A673 (cell line): ENCODE results near the gene B3GALNT1. TPM values are rescaled to one million over a fixed set of nuclear protein-coding genes. Genes with fewer than 3 reads are reported as not detected.

Source experiments
- BruUV-seq: library from RNA; stranded (reverse); fragments of 400-500 nt; replicated peaks from 2 replicates; lab custom pipeline; 2021; lab: Mats Ljungman, UMichigan
- CTCF ChIA-PET: fragments of 300-600 bp; sonication (Branson Sonifier 250); formaldehyde crosslinking; loops from one replicate; lab custom pipeline; 2022; ENCODE audit warnings: antibody characterized with exemption; lab: Charles Lee
- POLR2A ChIA-PET: fragments of 300-600 bp; sonication (Branson Sonifier 250); formaldehyde crosslinking; loops from one replicate; lab custom pipeline; 2022; ENCODE audit warnings: antibody characterized with exemption; ENCODE audit not compliant: low non-redundant PET; lab: Charles Lee
- DNase-seq: peaks from one replicate; pipeline ENCODE4 v3.0.0-alpha.2; 2015; ENCODE audit warnings: low spot score
- H3K27ac ChIP-seq: fragments of 200-600 bp; sonication (generic); 2 replicates; pipeline ENCODE4 v1.5.1; 2016; ENCODE audit warnings: mixed run types, low read depth, mild to moderate bottlenecking, mixed read lengths, antibody characterized with exemption, low read length; ENCODE audit not compliant: poor library complexity, severe bottlenecking
- H3K27me3 ChIP-seq: fragments of 200-600 bp; sonication (generic); replicated peaks from 2 replicates; pipeline ENCODE4 v1.6.1; 2017; ENCODE audit warnings: mixed run types, low read depth, mild to moderate bottlenecking, mixed read lengths, antibody characterized with exemption, low read length; ENCODE audit not compliant: insufficient read depth, poor library complexity
- H3K36me3 ChIP-seq: fragments of 200-600 bp; sonication (generic); 2 replicates; pipeline ENCODE4 v1.6.1; 2016; ENCODE audit warnings: mixed run types, mild to moderate bottlenecking, mixed read lengths, antibody characterized with exemption, low read length; ENCODE audit not compliant: insufficient read depth, poor library complexity, severe bottlenecking
- H3K4me1 ChIP-seq: fragments of 200-600 bp; sonication (generic); 2 replicates; pipeline ENCODE4 v1.6.1; 2017; ENCODE audit warnings: mixed run types, mild to moderate bottlenecking, mixed read lengths, antibody characterized with exemption, low read length; ENCODE audit not compliant: insufficient read depth, poor library complexity, severe bottlenecking
- H3K4me3 ChIP-seq: fragments of 200-600 bp; sonication (generic); 2 replicates; pipeline ENCODE4 v1.5.1; 2016; ENCODE audit warnings: low read depth, mixed run types, mild to moderate bottlenecking, mixed read lengths, low read length; ENCODE audit not compliant: poor library complexity, severe bottlenecking
- H3K9me3 ChIP-seq: fragments of 200-600 bp; sonication (generic); 2 replicates; pipeline ENCODE4 v1.6.1; 2016; ENCODE audit warnings: mixed run types, low read depth, mild to moderate bottlenecking, mixed read lengths, antibody characterized with exemption, low read length; ENCODE audit not compliant: poor library complexity, severe bottlenecking
- CTCF ChIP-seq: fragments of 300-800, 200-600 bp; sonication (generic); conservative IDR thresholded peaks from 2 replicates; pipeline ENCODE4 v1.5.1; 2017; ENCODE audit warnings: low read depth, mild to moderate bottlenecking, antibody characterized with exemption, low read length, moderate library complexity, mixed read lengths
- EZH2 ChIP-seq: fragments of 200-600 bp; sonication (generic); IDR thresholded peaks from 2 replicates; pipeline ENCODE4 v1.6.1; 2017; ENCODE audit warnings: borderline replicate concordance, low read depth, mild to moderate bottlenecking, mixed read lengths, antibody characterized with exemption, low read length; ENCODE audit not compliant: poor library complexity, severe bottlenecking
- intact Hi-C: fragments of 100-400 bp; cut with micrococcal nuclease; formaldehyde crosslinking; loops from one replicate; pipeline ENCODE4 v1.10.0; 2022; ENCODE audit not compliant: unreplicated experiment
- total RNA-seq: library from RNA; stranded (reverse); gene quantifications from 2 replicates; pipeline ENCODE4 v1.2.3, GENCODE V29; 2021

Gene B3GALNT1
- total RNA-seq, 1 experiment from 2014 or later: 3.0 TPM

- intact Hi-C loops: no loop called here
- H3K9me3 ChIP-seq: no peaks in the 10 kb centered on the region
- no peaks in the 10 kb centered on the region for H3K4me1 ChIP-seq
- H3K27ac ChIP-seq: no peak overlapping the region
- no TSS peak for BruUV-seq
- H3K27me3 ChIP-seq: no peaks in the 10 kb centered on the region
- no peaks in the 10 kb centered on the region for H3K36me3 ChIP-seq
- POLR2A ChIA-PET: no interaction called here
- DNase-seq: no peak
- TF ChIP-seq EZH2: no peak
- TF ChIP-seq CTCF: no peak
- CTCF ChIA-PET: no interaction called here
- no peak overlapping the region for H3K4me3 ChIP-seq
Measured at GRCh38 chr3:161050935-161051334, 54.2 kb downstream of the B3GALNT1 start.

- TF ChIP-seq CTCF (no peak), EZH2 (no peak)
- Histone ChIP-seq H3K27me3 (no peaks in the 10 kb centered on the region), H3K4me1 (no peaks in the 10 kb centered on the region), H3K36me3 (no peaks in the 10 kb centered on the region), H3K4me3 (no peak overlapping the region), H3K9me3 (no peaks in the 10 kb centered on the region), H3K27ac (no peak overlapping the region)
- intact Hi-C loops: no loop called here
- DNase-seq: no peak
- ChIA-PET CTCF (no interaction called here), POLR2A (no interaction called here)
- BruUV-seq: no TSS peak
Measured at GRCh38 chr3:161049683-161050248, 55.4 kb downstream of the B3GALNT1 start.

GRCh38 chr3:161043336-161044035, 61.7 kb downstream of the B3GALNT1 start:
- Histone ChIP-seq H3K27me3 (no peaks in the 10 kb centered on the region), H3K9me3 (no peaks in the 10 kb centered on the region), H3K4me3 (no peak overlapping the region), H3K4me1 (no peaks in the 10 kb centered on the region), H3K27ac (no peak overlapping the region), H3K36me3 (no peaks in the 10 kb centered on the region)
- DNase-seq: no peak
- TF ChIP-seq EZH2: no peak
- no peak for TF ChIP-seq CTCF
- CTCF ChIA-PET: no interaction called here
- POLR2A ChIA-PET: no interaction called here
- no TSS peak for BruUV-seq
- intact Hi-C loops: no loop called here
